Coronary artery (tissue), 2 donors: ENCODE measurements around the gene POU3F1.

ENCODE experiments used
- DNase-seq: peaks from one replicate; pipeline ENCODE4 v3.0.0-alpha.2; 2017; ENCODE audit warnings: low spot score
- H3K27ac ChIP-seq, 2 donors: fragments of 200-600 bp; sonication (generic); one replicate each; pipeline ENCODE4 v1.5.1; 2016 to 2019
- H3K4me3 ChIP-seq: fragments of 200-600 bp; sonication (generic); 2 replicates; pipeline ENCODE4 v1.5.1; 2016; ENCODE audit warnings: mild to moderate bottlenecking, moderate library complexity
- TF ChIP-seq, protein P1 (sequence below): fragments of 200-600 bp; sonication (generic); IDR thresholded peaks from one replicate; pipeline ENCODE4 v1.5.1; 2019; ENCODE audit warnings: antibody characterized with exemption

Gene POU3F1

GRCh38 chr1:38046333-38046883, at the start of gene POU3F1:
TSS of gene POU3F1 (minus strand) at chr1:38046793. CDS start at chr1:38046743, 50 bp downstream.
- TF ChIP-seq, protein P1, sequence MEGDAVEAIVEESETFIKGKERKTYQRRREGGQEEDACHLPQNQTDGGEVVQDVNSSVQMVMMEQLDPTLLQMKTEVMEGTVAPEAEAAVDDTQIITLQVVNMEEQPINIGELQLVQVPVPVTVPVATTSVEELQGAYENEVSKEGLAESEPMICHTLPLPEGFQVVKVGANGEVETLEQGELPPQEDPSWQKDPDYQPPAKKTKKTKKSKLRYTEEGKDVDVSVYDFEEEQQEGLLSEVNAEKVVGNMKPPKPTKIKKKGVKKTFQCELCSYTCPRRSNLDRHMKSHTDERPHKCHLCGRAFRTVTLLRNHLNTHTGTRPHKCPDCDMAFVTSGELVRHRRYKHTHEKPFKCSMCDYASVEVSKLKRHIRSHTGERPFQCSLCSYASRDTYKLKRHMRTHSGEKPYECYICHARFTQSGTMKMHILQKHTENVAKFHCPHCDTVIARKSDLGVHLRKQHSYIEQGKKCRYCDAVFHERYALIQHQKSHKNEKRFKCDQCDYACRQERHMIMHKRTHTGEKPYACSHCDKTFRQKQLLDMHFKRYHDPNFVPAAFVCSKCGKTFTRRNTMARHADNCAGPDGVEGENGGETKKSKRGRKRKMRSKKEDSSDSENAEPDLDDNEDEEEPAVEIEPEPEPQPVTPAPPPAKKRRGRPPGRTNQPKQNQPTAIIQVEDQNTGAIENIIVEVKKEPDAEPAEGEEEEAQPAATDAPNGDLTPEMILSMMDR = no peak
- Histone ChIP-seq H3K4me3 (peak within 1 kb of the TSS; percentile 77), H3K27ac (peak within 1 kb of the TSS; percentile 4 to 70)
- no peak for DNase-seq

GRCh38 chr1:38095454-38095931, 48.9 kb upstream of the POU3F1 start:
- H3K27ac ChIP-seq = no peak overlapping the region
- no peak overlapping the region for H3K4me3 ChIP-seq
- DNase-seq = no peak
- TF ChIP-seq, protein P1 = no peak

DNA sequence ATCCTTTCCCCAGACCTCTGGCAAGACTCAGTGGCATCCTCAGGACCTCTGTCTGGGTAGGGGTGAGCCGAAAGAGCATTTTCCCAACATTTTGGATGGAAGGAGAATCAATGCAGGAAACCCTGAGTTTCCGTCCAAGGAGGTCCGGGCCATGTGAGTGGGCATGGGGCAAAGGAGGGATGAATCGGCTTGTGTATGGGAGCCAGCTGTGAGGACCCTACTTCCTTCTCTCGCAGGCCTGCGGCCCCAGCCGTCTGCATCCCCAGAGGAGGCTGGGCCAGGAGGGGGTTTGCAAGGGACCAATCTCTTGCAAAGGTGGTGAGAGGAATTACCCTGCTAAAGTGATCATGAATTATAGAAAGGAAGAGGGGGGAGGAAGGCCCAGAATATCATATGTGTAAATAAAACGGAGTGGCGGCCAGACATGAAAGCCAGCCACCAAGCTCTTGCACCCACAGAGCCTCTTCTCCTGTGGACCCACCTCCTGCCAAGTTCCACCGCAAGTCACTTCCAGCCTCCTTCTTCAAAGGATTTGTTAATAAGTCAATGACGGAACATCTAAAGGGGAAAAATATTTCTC, 48.2 kb upstream of the POU3F1 start:
- Histone ChIP-seq H3K4me3 (no peak overlapping the region), H3K27ac (no peak overlapping the region)
- TF ChIP-seq, protein P1 = no peak
- DNase-seq = no peak

DNA sequence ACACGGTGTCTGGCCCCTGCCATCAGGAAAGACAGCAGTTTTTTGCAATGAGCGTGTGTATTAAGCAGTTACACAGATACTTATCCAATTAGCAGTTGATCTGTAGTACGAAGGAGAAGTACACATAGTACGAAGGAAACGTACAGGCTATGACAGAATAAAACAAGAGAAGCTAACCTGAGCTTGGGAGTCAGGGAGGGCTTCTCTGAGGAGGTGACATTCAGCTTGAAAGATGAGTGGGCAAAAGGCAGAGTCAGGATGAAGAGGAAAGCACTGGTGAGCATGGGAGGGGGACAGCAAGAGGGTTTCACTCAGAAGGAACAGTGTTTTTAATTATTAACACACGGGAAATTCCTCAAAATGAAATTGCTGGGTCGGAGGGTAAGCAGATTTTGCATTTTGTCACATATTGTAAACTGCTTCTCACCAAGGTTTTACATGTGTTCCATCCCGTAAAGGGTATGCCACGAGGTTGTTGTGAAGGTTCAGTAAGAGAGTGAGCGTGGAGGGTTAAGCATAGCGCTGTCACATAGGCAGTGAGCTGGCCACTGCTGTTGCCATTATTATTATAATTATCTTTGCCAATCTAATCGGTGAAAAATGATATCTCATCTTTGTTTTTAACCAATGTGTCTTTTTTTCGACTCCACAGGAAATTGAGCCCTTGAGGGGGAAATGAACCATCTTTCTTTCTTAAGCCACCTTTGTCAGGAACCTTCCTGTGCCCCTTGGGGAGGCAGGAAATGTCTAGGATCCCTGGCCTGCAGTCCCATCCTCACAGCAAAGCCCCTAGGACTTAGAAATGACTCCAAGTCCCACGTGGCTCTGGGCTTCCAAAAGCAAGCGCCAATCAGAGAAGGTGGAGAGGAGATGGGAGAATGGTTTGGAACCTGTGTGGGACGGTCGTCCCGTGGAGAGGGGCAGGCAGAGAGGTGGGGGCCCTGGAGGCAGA, 47.3 kb upstream of the POU3F1 start:
- TF ChIP-seq, protein P1 = no peak
- Histone ChIP-seq H3K27ac (no peak overlapping the region), H3K4me3 (no peak overlapping the region)
- DNase-seq = no peak

DNA sequence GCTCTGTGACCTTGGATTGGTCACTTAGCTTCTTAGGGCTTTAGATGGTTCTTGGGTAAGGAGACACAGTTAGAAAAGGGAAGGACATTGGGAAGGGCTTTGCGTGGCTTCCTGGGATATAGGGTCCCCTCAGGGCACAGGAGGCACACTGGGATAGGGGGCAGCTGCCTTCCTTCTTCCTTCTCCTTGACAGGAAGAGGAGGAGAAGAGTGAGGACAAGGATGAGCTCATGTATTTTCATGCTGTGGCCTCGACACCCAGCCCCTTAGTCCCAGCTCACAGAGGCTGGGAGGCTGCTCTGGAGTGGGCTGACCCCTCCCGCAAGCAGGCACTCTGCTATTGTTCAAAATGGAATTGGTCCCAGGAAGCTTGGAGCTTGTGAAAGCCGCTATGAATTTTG, 45.7 kb upstream of the POU3F1 start:
- TF ChIP-seq, protein P1 = no peak
- no peak overlapping the region for H3K4me3 ChIP-seq
- DNase-seq = no peak
- H3K27ac ChIP-seq = no peak overlapping the region

GRCh38 chr1:38090796-38091195, 44.2 kb upstream of the POU3F1 start:
- Histone ChIP-seq H3K27ac (no peak overlapping the region), H3K4me3 (no peak overlapping the region)
- DNase-seq = no peak
- TF ChIP-seq, protein P1 = no peak
